ENCODE results near the gene UCK1.
"Not testable (repeated sequence)": the region's sequence is repeated elsewhere in the genome, so short reads cannot be mapped to it uniquely, and the experiment has no call there.

UCK1 gene

GRCh38 chr9:131554087-131554842 lies 23.2 kb upstream of the UCK1 start:
- no peak for DNase-seq

GRCh38 chr9:131552030-131552429 lies 21.0 kb upstream of the UCK1 start:
- DNase-seq, result no peak

DNA sequence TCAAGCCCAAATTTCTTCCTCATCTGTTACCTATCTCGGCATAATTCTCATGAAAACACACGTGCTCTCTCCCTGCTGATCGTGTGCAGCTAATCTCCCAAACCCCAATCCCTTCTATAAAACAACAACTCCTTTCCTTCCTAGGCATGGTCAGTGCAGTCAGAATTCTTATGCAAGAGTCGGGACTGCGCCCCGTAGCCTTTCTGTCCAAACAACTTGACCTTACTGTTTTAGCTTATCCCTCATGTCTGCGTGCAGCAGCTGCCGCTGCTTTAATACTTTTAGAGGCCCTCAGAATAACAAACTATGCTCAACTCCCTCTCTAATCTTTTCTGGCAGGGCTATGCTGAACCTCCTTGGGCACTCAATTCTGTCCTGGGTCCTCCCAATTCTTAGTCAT lies 19.4 kb upstream of the UCK1 start:
- not testable (repeated sequence) for DNase-seq

- not testable (repeated sequence) for DNase-seq
Observed at GRCh38 chr9:131549186-131549585, 18.1 kb upstream of the UCK1 start.

DNA sequence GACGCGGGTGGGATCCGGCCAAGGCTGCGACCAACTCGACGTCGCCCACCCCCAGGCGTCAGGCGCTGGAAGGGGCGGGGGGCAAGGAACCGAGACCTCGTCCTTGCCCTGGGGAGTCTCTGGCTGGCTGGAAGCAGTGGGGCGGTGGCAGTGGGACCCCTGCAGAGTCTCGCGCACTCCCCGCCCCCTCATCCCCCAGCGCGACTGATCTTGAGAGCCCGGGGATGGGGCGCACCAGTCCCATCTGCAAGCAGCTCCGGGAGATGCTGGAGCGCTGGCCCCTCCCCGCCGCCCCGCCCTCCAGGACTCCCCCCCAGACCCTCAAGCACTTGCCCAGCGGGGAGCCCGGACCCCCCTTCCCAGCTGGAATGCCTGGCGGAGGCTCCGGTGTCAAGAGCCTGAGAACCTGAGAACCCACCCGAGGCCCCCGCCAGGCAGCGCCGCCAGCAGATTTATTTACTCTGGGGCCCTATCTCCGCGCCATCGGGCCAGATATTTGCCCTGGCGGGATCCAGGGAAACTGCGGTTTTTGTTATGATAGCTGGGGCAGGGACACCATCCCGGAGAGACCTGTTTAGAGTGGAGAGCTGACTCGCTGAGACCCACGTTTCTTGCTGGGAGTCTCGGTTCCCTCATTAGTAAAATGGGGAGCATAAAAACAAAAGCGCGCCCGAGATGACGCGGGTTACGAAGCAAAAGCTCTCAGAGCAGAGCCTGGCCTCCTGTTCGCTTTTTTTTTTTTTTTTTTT lies 15.4 kb upstream of the UCK1 start:
- no peak for DNase-seq

DNA sequence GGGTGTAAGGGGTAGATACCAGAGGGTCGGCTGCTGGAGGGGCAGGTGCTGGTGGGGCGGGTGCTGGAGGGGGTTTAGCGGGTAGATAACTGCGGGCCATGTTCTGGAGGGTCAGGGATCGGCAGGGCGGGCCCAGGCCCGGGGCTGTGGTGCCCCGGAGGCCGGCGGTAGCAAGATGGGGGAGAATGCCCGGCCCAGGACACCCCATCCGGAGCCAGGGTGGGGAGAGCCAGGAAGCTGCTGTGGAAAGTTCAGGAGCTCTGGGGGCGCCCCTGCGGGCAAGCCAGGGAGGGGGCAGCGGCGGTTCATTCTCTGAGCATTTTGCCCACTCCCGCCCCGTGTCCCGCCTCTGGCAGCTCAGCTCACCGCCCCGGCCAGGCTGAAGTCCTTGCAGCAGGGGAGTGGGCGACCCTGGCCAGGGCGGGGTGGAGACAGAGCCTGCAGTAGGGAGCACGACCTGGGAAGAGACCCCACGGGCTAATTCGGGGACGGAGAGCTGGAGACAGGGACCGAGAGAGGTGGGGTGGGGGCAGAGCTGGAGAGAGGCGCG lies 14.8 kb upstream of the UCK1 start:
- no peak for DNase-seq

DNA sequence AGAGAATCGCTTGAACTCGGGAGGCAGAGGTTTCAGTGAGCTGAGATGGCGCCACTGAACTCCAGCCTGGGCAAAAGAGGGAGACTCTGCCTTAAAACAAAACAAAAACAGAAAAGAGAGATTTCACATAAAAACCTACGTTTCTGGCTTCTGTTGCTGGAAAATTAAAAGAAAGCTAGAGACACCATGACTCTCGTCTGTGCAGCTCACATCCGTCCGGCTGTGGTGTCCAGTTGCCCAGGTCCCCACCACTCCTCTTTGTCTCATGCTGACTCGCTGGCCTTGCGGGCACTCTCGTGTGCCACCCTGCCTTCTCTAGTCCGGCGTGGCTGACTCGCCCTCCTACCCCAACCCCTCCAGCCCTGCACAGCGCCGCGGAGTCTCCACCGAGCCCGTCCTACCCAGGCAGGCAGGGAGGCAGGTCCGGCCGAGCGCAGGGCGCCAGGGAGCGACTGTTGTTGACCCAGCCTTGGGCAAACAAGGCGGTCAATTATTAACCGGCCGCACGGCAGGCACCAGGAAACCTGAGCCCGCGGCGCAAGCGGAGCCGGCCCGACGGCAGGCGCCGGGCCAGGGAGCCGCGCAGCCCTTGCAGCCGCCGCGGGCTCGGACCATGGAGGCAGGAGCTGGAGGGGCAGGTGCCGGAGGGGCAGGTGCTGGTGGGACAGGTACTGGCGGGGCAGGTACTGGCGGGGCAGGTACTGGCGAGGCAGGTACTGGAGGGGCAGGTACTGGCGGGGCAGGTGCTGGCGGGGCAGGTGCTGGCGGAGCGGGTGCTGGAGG lies 14.1 kb upstream of the UCK1 start, which contains the start of gene PRRT1B:
PRRT1B (plus strand) TSS at position 521 of the 783 bp plus-strand sequence; CDS start at position 614, 93 bp downstream.
- no peak for DNase-seq

GRCh38 chr9:131543141-131543540 lies 12.1 kb upstream of the UCK1 start:
- no peak for DNase-seq

DNA sequence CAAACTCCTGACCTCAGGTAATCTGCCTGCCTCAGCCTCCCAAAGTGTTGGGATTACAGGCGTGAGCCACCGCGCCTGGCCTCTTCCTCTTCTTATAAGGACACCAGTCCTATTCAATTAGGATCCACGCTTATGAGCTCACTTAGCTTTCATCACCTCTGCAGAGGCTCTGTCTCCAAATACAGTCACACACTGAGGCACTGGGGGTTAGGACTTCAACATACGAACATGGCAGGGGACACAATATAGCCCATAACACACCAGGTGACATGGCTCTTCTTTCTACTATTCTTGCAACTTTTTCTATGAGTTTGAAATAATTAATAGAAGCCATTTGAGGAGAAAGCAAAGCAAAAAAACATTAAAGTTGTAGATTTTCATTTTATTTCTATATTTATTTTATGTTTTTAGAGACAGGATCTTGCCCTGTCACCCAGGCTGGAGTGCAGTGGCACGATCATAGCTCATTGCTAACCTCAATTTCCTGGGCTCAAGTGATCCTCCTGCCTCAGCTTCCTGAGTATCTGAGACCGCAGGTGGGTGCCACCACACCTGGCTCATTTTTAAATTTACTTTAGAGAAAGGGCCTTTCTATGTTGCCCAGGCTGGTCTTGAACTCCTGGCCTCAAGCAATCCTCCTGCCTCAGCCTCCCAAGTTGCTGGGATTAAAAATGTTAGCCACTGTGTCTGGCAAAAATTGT lies 8.3 kb upstream of the UCK1 start:
- DNase-seq, result no peak

GRCh38 chr9:131537946-131538345 lies 6.9 kb upstream of the UCK1 start:
- DNase-seq, result no peak

DNA sequence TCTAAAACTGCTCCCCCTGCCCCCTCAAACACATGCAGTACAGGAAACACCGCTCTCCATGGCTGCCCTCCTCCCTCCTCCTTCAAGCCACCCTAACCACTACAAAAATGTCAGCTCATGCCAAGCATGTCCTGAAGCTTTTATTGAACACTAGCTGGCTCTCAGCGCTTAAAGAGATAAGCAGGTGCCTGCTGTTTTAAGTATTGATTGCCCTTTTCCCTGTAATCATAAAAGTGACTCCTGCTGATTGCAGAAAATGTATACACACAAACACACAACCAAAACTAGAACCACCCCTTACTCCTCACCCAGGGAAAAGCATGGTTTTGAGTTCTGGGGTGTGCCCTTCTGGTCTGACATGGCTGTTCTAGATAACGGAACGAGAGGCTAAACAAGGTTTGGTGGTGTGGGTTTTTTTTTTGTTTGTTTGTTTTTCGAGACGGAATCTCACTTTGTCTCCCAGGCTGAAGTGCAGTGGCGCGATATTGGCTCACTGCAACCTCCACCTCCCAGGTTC lies 3.7 kb upstream of the UCK1 start:
- DNase-seq, result no peak

- DNase-seq, result peak; percentile 48
Observed at GRCh38 chr9:131530546-131530919, 530 bp downstream of the UCK1 start.

DNA sequence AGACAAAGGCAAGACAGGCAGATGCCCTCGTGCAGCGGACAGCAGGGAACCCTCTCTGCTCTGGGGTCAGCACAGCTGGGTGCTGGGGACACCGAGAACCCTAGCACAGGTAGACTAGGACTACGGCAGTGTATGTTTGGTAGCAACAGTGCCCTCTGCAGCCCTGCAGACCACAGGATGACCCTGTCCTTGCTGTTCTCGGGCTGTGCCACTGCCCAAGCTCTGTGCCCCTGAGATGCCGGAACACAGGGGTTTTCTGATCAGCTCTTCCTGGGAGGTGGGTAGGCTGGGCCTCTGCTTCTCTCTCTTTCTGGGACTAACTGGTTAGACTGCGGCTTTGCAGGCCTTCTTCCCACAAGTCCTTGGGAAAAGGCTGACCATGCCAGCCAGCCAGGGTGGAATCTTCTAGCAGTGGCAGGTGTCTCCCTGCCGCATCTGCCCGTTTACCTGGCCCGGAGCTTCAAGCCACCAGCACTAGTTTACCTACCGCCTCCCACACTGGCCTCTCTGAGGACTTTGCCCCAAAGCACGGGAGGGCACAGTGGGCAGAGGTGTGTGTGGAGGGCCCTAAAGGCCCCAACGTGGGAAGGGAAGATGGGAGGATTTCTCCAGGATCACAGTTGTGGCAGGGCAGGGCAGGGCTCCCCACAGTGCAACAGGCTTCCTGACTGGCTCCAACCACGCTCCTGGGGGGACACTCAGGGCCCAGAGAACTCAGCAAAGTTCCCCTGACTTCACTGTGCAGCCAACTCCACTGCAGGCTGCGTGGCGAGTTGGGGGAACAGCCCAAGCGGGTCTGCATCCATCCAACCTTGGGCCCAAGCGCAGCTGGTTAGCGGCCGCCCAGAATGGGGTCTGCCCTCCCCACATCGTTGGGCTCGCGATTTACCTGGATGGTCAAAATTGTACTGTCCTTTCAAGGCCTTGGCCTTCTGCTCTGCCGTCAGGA lies 1.2 kb downstream of the UCK1 start:
- no peak for DNase-seq

- DNase-seq, result no peak
Observed at GRCh38 chr9:131528886-131529505, 2.1 kb downstream of the UCK1 start.

DNA sequence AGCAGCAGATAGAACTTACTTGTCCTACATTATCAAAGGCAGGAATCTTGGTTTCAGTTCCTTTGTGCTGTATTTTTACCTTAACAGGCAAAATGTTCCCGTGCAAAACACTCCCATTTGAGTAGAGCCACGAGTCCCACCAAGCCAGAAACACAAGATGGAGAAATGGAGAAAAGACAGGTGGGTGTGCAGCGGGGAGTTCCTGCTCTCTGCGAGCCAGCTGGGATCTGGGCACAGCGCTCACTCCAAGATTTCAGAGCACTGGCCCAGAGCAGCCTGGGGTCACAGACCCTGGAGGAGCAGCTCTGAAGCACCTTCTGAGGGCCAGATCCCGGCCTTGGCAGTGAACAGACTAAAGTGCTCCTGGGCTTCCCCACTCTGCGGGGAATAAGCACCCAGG lies 2.9 kb downstream of the UCK1 start:
- DNase-seq, result no peak

DNA sequence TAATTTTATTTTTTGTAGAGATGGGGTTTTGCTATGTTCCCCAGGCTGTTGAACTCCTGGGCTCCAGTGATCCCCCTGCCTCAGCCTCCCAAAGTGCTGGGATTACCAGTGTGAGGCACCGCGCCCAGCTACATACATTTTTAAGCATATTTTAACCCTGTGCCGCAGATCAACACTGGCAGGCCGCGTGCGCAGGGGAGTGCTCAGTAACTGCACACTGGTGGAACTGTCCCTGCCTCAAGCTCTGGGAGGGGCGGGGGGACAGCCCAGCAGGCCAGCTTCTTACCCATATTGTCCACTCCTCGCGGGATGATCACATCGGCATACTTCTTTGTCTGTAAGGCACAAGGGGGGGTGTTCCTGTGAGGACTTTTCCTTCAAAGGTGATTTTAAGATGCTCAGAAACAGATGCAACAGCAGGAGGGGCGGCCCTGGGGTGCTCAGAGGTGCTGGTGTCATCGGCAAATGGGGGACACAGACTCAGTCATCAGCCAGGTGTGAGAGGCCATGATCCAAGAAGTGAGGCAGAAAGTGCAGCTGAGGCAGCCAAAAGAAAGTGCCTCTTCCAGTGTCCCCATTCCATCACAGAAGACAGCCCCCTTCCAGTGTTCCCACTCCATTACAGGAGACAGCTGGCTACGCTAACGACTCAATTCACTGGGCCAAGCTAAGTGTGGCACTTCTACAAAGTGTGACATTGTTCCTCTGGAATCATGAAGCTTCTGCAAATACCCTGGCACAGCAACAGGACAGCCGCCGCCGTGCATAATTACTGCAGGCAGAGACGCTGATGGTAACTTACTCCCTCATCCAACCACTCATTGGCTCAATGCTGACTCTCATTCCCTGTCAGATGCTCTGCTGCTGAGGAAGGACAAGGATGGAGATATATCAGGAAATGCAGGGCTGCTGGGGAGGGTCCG lies 5.2 kb downstream of the UCK1 start:
- DNase-seq, result no peak

- DNase-seq, result no peak
Observed at GRCh38 chr9:131524665-131525315, 6.3 kb downstream of the UCK1 start.

DNA sequence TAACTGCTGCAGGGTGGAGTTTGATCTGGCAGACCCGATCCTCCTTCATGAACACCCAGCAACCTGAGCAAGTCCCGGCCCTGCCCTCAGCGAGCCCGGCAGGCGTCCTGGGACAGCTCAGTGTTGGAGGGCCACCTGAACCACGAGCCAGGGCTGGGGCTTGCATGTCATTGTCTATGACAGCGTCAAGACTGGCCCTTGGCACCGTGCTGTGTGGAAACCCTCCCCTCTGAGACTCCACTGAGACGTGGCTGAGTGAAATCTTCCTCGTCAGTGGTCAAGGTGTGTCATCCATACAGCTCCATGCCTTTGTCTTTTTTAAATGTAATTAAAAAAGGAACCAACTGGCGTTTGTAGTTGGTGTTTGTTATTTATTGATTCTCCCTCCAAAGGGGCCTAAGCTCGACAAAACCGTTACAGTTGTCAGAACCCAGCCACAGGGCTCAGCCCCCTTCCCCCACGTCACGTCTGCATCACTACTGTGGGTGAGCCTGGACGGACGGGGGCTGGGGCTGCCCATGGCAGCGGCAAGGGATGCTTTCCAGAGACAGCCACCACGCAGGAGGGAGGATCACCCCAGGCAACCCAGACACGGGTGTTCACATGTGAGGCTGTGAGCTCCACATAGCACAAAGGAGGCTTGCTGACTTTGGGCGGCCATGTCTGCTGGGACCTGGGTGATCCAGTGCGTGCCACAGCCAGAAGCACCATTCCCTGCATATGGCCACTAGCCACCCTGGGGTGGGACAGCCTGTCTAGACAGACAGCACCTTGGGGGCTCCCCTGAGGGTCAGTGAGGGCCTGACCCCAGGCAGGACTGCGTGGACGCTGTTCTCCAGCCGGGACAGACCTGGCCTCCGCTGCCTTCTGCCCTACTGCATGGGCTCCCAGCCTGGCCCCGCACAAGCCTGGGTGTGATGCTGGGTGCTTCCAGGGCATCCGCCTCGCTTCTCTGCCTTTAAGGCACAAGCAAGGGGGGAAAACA lies 7.3 kb downstream of the UCK1 start:
- no peak for DNase-seq

Measured in stimulated activated CD8-positive, alpha-beta memory T cell treated with anti-CD3 and anti-CD28 coated beads, Interleukin-4, amount 100 ng/mL, for 48 hours (primary cell).